HG03135 (cell line): ENCODE data around the gene RRP1B.

Source experiments
- ATAC-seq: cut with Tn5 transposase; IDR thresholded peaks from one replicate; pipeline ENCODE4 v1.9.1; 2021; ENCODE audit warnings: mild to moderate bottlenecking, moderate library complexity; ENCODE audit not compliant: unreplicated experiment

The RRP1B gene

DNA sequence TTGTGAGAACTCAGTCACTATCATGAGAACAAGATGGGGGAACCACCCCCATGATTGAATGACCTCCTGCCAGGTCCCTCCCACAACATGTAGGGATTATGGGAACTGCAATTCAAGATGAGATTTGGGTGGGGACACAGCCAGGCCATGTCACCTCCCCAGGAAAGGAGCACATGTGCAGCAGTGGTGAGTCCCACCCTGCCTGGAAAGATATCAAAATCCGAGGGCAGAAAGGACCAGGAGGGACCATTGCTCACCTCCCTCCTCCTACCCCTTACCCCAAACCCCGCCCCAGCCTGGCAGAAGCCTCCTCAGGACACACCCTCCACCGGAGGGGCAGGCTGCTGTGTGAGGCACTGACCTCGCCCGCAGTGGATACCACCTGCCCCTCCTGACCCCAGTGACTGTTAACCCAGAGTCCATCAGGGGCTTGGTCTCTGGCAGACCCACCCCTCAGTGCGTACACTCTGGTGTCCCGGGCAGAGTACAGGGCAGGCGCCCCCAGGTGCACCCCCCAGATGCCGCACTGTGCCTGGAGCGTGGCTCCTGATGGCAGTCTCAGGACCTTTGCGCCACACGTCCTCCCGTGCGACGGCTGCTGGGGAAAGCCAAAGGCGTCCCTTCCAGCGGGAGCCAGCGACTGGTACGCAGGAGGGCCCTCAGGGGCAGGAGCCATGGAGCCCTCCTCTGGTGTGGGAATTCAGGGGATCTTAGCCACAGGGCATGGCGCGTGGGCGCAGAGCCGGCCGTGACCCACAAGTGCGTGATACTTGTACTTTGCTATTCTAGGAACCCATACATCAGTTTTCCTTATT is 80.5 kb downstream of the RRP1B start:
- no peak for ATAC-seq

DNA sequence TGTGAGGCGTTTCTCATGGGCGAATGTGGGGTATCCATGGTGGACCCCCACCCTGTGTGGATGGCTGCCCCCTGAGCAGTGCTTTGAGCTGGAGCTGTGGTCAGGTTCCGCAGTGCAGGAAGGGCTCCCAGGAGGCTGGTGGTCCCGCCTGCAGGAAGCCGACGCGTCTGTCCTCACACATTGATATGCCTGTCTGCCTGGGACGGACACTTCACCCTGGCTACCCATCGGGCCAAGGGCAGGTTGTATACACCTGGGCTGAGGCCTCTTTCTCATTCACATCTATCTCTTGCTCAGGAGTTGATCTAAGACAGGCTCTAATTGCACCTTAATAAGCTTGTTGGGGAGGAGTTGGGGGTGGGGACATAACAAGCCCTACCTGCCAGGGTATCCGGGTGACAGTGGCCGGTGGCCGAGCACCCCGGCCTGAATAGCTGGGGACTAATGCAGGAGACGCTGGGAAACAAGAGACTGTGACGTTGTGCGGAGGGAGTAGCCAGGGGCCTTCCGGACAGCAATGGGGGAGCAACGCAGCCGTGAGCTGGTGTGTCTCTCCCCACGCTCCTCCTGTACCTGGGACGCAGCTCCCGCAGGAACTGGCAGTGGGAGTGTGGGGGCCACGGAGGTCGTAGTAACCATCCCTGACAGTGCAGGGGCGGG is 81.3 kb downstream of the RRP1B start:
- no peak for ATAC-seq

DNA sequence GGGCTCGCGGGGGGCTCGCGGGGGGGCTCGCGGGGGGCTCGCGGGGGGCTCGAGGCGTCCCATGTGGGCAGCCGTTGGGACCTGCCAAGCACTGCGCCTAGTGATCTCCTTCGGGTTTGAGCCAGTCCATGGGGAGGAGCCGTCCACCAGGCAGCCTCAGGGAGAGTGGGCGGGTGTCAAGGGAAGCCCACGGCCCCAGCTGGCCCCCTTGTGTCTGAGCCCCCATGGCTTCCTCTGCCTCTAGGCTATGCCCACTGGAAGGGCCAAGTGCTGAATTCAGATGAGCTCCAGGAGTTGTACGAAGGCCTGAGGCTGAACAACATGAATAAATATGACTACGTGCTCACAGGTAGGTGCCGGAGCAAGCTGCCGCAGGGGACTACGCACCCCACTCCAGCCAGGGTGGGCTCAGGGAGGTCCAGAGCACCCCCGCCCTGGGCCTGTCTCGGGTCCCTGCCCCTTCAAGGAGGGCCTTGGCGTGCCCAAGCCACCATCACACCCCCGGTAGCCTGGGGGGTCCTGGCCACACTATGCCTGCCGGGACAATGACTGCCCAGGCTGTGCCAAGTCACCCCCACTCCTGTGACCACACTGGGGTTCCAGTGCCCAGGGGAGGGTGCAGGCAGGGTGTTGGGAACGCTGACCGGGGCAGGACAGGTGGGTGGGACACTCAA is 82.2 kb downstream of the RRP1B start:
- no peak for ATAC-seq

DNA sequence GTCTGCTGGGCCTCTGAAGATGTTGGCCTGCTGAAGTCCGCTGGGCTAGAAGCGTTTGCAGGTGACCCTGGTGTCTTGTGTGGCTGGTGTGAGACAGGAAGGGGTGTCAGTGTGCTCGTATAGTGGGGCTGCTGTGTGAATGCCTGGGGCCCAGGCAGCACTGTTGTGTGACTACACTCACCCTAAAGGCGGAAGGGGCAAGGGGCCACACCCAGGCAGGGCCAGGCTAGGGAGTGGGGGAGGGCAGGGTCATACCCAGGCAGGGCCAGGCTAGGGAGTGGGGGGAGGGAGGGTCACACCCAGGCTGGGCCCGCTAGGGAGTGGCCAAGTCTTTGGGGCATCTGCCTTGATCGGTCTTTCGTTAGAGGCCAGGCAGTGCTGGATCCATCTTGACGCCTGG is 84.6 kb downstream of the RRP1B start:
- no peak for ATAC-seq

DNA sequence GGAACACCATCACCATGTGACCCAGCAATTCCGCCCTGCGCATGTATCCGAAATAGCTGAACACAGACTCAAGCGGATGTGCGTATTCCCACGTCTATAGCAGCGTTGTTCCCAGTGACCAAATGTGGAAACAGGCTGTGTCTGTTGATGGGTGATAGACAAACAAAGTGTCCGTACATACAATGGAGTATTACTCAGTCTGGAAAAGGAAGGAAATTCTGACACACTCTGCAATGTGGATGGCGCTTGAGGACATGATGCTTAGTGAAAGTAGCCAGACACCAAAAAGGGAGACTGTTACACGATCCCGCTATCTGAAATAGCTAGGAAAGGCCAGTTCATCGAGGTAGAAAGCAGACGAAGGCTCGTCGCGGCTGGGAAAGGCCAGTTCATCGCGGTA is 85.4 kb downstream of the RRP1B start:
- ATAC-seq, result no peak
